IMR-90 (cell line): ENCODE results near the gene TENM4. TPM values are rescaled to one million over a fixed set of nuclear protein-coding genes. Genes with fewer than 3 reads are reported as not detected.

ENCODE experiments used
- ATAC-seq: fragments of 200-7000 bp; cut with Tn5 transposase; 2 replicates; pipeline ENCODE4 v1.9.1; 2020; ENCODE audit warnings: low read depth, mild to moderate bottlenecking, moderate library complexity
- BruUV-seq: library from RNA; stranded (reverse); fragments of 400-500 nt; replicated peaks from 2 replicates; lab custom pipeline; 2021; lab: Mats Ljungman, UMichigan
- CTCF ChIA-PET: fragments of 300-600 bp; formaldehyde crosslinking; extraction: SDS; loops from one replicate; lab custom pipeline; 2021; ENCODE audit warnings: antibody characterized with exemption; lab: Yijun Ruan, JAX
- POLR2A ChIA-PET: fragments of 300-600 bp; sonication (Branson Sonifier 250); formaldehyde crosslinking; loops from one replicate; lab custom pipeline; 2022; ENCODE audit warnings: antibody characterized with exemption; ENCODE audit not compliant: unreplicated experiment; lab: Charles Lee
- DNase-seq: peaks from one replicate; pipeline ENCODE4 v3.0.0; 2013
- H2AFZ ChIP-seq: replicated peaks from 2 replicates; pipeline ENCODE3; 2013; ENCODE audit warnings: low read length, mild to moderate bottlenecking; ENCODE audit not compliant: poor library complexity
- H2AK5ac ChIP-seq: 2 replicates; pipeline ENCODE4 v1.6.1; 2013; ENCODE audit warnings: low read depth, low read length, inconsistent platforms
- H2AK9ac ChIP-seq: replicated peaks from 2 replicates; pipeline ENCODE3; 2013; ENCODE audit warnings: mild to moderate bottlenecking, low read depth, low read length, moderate library complexity; ENCODE audit not compliant: poor library complexity
- H2BK120ac ChIP-seq: 2 replicates; pipeline ENCODE4 v1.6.1; 2013; ENCODE audit warnings: low read depth, low read length, inconsistent platforms
- H2BK15ac ChIP-seq: 3 replicates; pipeline ENCODE4 v1.6.1; 2013; ENCODE audit warnings: low read depth, low read length, inconsistent platforms
- H2BK20ac ChIP-seq: 2 replicates; pipeline ENCODE4 v1.6.1; 2013; ENCODE audit warnings: low read depth, mild to moderate bottlenecking, inconsistent platforms, low read length, moderate library complexity
- H2BK5ac ChIP-seq: 2 replicates; pipeline ENCODE4 v1.6.1; 2013; ENCODE audit warnings: mild to moderate bottlenecking, low read depth, low read length, inconsistent platforms; ENCODE audit not compliant: poor library complexity, severe bottlenecking
- H3K14ac ChIP-seq: replicated peaks from 2 replicates; pipeline ENCODE4 v1.6.1; 2013; ENCODE audit warnings: low read depth, low read length, inconsistent platforms
- H3K18ac ChIP-seq: 2 replicates; pipeline ENCODE4 v1.6.1; 2013; ENCODE audit warnings: low read depth, low read length, control low read depth
- H3K23ac ChIP-seq: 2 replicates; pipeline ENCODE4 v1.6.1; 2013; ENCODE audit warnings: low read depth, low read length, inconsistent platforms
- H3K27ac ChIP-seq: 2 replicates; pipeline ENCODE4 v1.5.1; 2013; ENCODE audit warnings: mild to moderate bottlenecking, control low read depth, low read length; ENCODE audit not compliant: insufficient read depth
- H3K27me3 ChIP-seq: 2 replicates; pipeline ENCODE4 v1.6.1; 2013; ENCODE audit warnings: low read length; ENCODE audit not compliant: control insufficient read depth, insufficient read depth
- H3K36me3 ChIP-seq: 2 replicates; pipeline ENCODE4 v1.6.1; 2013; ENCODE audit warnings: low read length, mixed read lengths; ENCODE audit not compliant: control insufficient read depth, insufficient read depth
- H3K4ac ChIP-seq: 2 replicates; pipeline ENCODE4 v1.6.1; 2013; ENCODE audit warnings: low read depth, low read length, inconsistent platforms
- H3K4me1 ChIP-seq: 2 replicates; pipeline ENCODE4 v1.6.1; 2013; ENCODE audit warnings: low read length, mixed read lengths; ENCODE audit not compliant: control insufficient read depth, insufficient read depth
- H3K4me2 ChIP-seq: 2 replicates; pipeline ENCODE4 v1.6.1; 2013; ENCODE audit warnings: low read depth, mild to moderate bottlenecking, control low read depth, low read length, moderate library complexity
- H3K4me3 ChIP-seq: 2 replicates; pipeline ENCODE4 v1.5.1; 2013; ENCODE audit warnings: low read depth, mild to moderate bottlenecking, control low read depth, low read length, moderate library complexity; ENCODE audit not compliant: insufficient read depth
- H3K56ac ChIP-seq: 2 replicates; pipeline ENCODE4 v1.6.1; 2013; ENCODE audit warnings: low read length, inconsistent platforms; ENCODE audit not compliant: insufficient read depth; ENCODE audit errors: extremely low read depth
- H3K79me1 ChIP-seq, 2 experiments: 2 replicates each; pipeline ENCODE4 v1.6.1; 2013; ENCODE audit warnings: low read length in 2 of 2, inconsistent platforms in 1 of 2, low read depth in 1 of 2
- H3K9ac ChIP-seq: 2 replicates; pipeline ENCODE4 v1.6.1; 2013; ENCODE audit warnings: low read depth, low read length, control low read depth
- H3K9me1 ChIP-seq: 2 replicates; pipeline ENCODE4 v1.6.1; 2013; ENCODE audit warnings: low read length, inconsistent platforms; ENCODE audit not compliant: insufficient read depth
- H3K9me3 ChIP-seq: 2 replicates; pipeline ENCODE4 v1.6.1; 2013; ENCODE audit warnings: low read length; ENCODE audit not compliant: control insufficient read depth, insufficient read depth
- H4K20me1 ChIP-seq: 2 replicates; pipeline ENCODE4 v1.6.1; 2013; ENCODE audit warnings: low read length, inconsistent platforms; ENCODE audit not compliant: insufficient read depth
- H4K5ac ChIP-seq: 2 replicates; pipeline ENCODE4 v1.6.1; 2013; ENCODE audit warnings: mild to moderate bottlenecking, low read depth, low read length, control low read depth
- H4K8ac ChIP-seq, 2 experiments: 2 replicates each; pipeline ENCODE4 v1.6.1; 2013; ENCODE audit warnings: low read depth in 2 of 2, low read length in 2 of 2, control low read depth in 1 of 2, inconsistent platforms in 1 of 2
- H4K91ac ChIP-seq: 2 replicates; pipeline ENCODE4 v1.6.1; 2013; ENCODE audit warnings: low read depth, low read length, inconsistent platforms; ENCODE audit not compliant: insufficient read depth
- BHLHE40 ChIP-seq: fragments of 150-350 bp; IDR thresholded peaks from 2 replicates; pipeline ENCODE4 v1.6.1; 2016; ENCODE audit warnings: mild to moderate bottlenecking, low read depth, low read length
- CEBPB ChIP-seq: IDR thresholded peaks from 2 replicates; pipeline ENCODE4 v1.6.1; 2012; ENCODE audit warnings: low read depth, low read length, improper control_type of control experiment
- CHD1 ChIP-seq: IDR thresholded peaks from 2 replicates; pipeline ENCODE4 v1.6.1; 2012; ENCODE audit warnings: low read depth, low read length, improper control_type of control experiment
- FOS ChIP-seq: fragments of 150-350 bp; IDR thresholded peaks from 2 replicates; pipeline ENCODE4 v1.6.1; 2016; ENCODE audit warnings: low read depth, low read length
- MAFK ChIP-seq: IDR thresholded peaks from 2 replicates; pipeline ENCODE4 v1.6.1; 2012; ENCODE audit warnings: low read depth, low read length, improper control_type of control experiment
- MAZ ChIP-seq: IDR thresholded peaks from 2 replicates; pipeline ENCODE4 v1.6.1; 2012; ENCODE audit warnings: low read depth, mild to moderate bottlenecking, low read length, improper control_type of control experiment, moderate library complexity, borderline replicate concordance
- NFE2L2 ChIP-seq: fragments of 150-350 bp; IDR thresholded peaks from 2 replicates; pipeline ENCODE4 v1.6.1; 2016; ENCODE audit warnings: low read depth, mild to moderate bottlenecking, low read length
- POLR2A ChIP-seq: IDR thresholded peaks from 2 replicates; pipeline ENCODE4 v1.6.1; 2012; ENCODE audit warnings: mild to moderate bottlenecking, low read depth, low read length
- RAD21 ChIP-seq: IDR thresholded peaks from 2 replicates; pipeline ENCODE4 v1.6.1; 2012; ENCODE audit warnings: low read length, improper control_type of control experiment
- RCOR1 ChIP-seq: IDR thresholded peaks from 2 replicates; pipeline ENCODE4 v1.6.1; 2012; ENCODE audit warnings: mild to moderate bottlenecking, low read length, improper control_type of control experiment; ENCODE audit not compliant: insufficient replicate concordance
- RFX5 ChIP-seq: IDR thresholded peaks from 2 replicates; pipeline ENCODE4 v1.8.0; 2012; ENCODE audit warnings: low read depth, mild to moderate bottlenecking, low read length, moderate library complexity
- SMC3 ChIP-seq: fragments of 150-350 bp; IDR thresholded peaks from 2 replicates; pipeline ENCODE4 v1.6.1; 2016; ENCODE audit warnings: low read depth, mild to moderate bottlenecking, antibody characterized with exemption, low read length, moderate library complexity
- WGBS, 2 experiments: methylation state at CpG; one replicate each; pipeline versions ENCODE4 v1.1.5 to v1.1.7; 2013; ENCODE audit warnings: missing lambda C conversion rate in 2 of 2; ENCODE audit not compliant: insufficient read length in 1 of 2; ENCODE audit errors: extremely low coverage in 2 of 2; 5-methylcytosine and 5-hydroxymethylcytosine counted together
- dilution Hi-C: fragments of 300-500 bp; cut with HindIII; formaldehyde crosslinking; loops from one replicate; pipeline ENCODE4 v1.14.3; 2018; ENCODE audit warnings: low sequenced_read_pairs; ENCODE audit not compliant: unreplicated experiment
- in situ Hi-C: fragments of 300-500 bp; cut with MboI; formaldehyde crosslinking; loops from 3 replicates; pipeline ENCODE4 v1.14.3; 2019; ENCODE audit warnings: low sequenced_read_pairs, inconsistent platforms, mixed read lengths
- intact Hi-C: fragments of 100-400 bp; cut with micrococcal nuclease; formaldehyde crosslinking; loops from 2 replicates; pipeline ENCODE4 v1.10.0; 2022
- polyA plus RNA-seq, 3 experiments: library from polyadenylated mRNA; depleted of rRNA; stranded (reverse); fragments of >200 nt; gene quantifications; 2 replicates each; pipeline ENCODE4 v1.2.3, GENCODE V29; 2012; ENCODE audit warnings: low replicate concordance in 1 of 3
- total RNA-seq: library from RNA; depleted of rRNA; stranded (reverse); fragments of >200 nt; gene quantifications from 2 replicates; pipeline ENCODE4 v1.2.3, GENCODE V29; 2012
- TF ChIP-seq, protein P1 (sequence below): fragments of 150-350 bp; IDR thresholded peaks from 2 replicates; pipeline ENCODE4 v1.6.1; 2017; ENCODE audit warnings: mild to moderate bottlenecking, antibody characterized with exemption, low read length, low read depth
- TF ChIP-seq, protein P2 (sequence below): conservative IDR thresholded peaks from 2 replicates; pipeline ENCODE4 v1.5.1; 2012; ENCODE audit warnings: mild to moderate bottlenecking, low read depth, low read length, improper control_type of control experiment

The TENM4 gene
- total and polyA plus RNA-seq, 2 of the 4 experiments (the other 2 are of a cell fraction) = 7.4 to 9.0 TPM

DNA sequence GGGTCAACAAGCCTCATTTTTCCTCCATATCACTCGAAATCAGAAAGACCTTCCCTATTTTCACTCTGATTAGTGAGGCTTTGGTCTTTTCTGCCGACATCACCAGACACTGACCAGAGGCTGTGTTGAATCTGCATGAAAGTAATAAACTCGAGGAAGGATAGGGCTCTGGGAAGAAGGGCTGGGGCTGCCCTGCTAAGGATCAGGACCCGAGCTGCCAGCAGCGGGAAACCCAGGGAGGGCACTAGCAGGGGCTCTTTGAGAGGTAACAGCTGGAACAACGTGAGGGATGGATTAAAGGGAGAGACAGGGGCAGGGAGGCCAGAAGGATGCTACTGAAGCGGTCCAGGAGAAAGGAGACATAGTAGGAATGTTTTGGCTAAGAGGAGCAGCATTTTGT is 488.7 kb downstream of the TENM4 start:
- Histone ChIP-seq H4K20me1 (no peaks in the 10 kb centered on the region), H2BK120ac (no peak overlapping the region), H3K4me1 (peaks cover 9% of the 10 kb centered on the region; the same call in 1 of the 2 replicates), H2BK5ac (no peak overlapping the region), H4K5ac (no peak overlapping the region), H3K14ac (no peak overlapping the region), H3K4me2 (no peak overlapping the region), H3K18ac (no peak overlapping the region), H2BK15ac (no peak overlapping the region), H4K8ac (no peak overlapping the region), H3K9me3 (no peaks in the 10 kb centered on the region), H3K27ac (no peak overlapping the region), H3K4me3 (no peak overlapping the region), H2AK5ac (no peak overlapping the region), H3K23ac (no peak overlapping the region), H3K79me1 (no peaks in the 10 kb centered on the region), H3K9me1 (peaks cover 3% of the 10 kb centered on the region; the same call in 1 of the 2 replicates), H3K36me3 (no peaks in the 10 kb centered on the region), H3K27me3 (no peaks in the 10 kb centered on the region), H4K91ac (no peak overlapping the region), H3K4ac (no peak overlapping the region), H3K9ac (no peak overlapping the region), H2BK20ac (no peak overlapping the region), H3K56ac (no peak overlapping the region), H2AFZ (no peak overlapping the region), H2AK9ac (no peak overlapping the region)
- dilution Hi-C loops = no loop called here
- 80% methylated on average over 1 of the region's 7 CpGs; no CpG with 5 or more reads in 1 of the 2 experiments for WGBS, 2 experiments
- ChIA-PET POLR2A (no interaction called here), CTCF (interaction anchor here (0.7 to 0.9 kb wide), 2 partner anchors 102 to 307 kb away, joined by 3 read pairs; no protein-coding TSS in a partner anchor)
- BruUV-seq = no TSS peak
- intact Hi-C loops = no loop called here
- TF ChIP-seq MAFK (no peak), CEBPB (no peak), CHD1 (no peak), SMC3 (no peak), FOS (no peak), NFE2L2 (no peak), RAD21 (no peak), RFX5 (no peak), RCOR1 (no peak), POLR2A (no peak), BHLHE40 (no peak), MAZ (no peak)
- TF ChIP-seq, protein P1, sequence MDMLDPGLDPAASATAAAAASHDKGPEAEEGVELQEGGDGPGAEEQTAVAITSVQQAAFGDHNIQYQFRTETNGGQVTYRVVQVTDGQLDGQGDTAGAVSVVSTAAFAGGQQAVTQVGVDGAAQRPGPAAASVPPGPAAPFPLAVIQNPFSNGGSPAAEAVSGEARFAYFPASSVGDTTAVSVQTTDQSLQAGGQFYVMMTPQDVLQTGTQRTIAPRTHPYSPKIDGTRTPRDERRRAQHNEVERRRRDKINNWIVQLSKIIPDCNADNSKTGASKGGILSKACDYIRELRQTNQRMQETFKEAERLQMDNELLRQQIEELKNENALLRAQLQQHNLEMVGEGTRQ = no peak
- TF ChIP-seq, protein P2, sequence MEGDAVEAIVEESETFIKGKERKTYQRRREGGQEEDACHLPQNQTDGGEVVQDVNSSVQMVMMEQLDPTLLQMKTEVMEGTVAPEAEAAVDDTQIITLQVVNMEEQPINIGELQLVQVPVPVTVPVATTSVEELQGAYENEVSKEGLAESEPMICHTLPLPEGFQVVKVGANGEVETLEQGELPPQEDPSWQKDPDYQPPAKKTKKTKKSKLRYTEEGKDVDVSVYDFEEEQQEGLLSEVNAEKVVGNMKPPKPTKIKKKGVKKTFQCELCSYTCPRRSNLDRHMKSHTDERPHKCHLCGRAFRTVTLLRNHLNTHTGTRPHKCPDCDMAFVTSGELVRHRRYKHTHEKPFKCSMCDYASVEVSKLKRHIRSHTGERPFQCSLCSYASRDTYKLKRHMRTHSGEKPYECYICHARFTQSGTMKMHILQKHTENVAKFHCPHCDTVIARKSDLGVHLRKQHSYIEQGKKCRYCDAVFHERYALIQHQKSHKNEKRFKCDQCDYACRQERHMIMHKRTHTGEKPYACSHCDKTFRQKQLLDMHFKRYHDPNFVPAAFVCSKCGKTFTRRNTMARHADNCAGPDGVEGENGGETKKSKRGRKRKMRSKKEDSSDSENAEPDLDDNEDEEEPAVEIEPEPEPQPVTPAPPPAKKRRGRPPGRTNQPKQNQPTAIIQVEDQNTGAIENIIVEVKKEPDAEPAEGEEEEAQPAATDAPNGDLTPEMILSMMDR = no peak
- DNase-seq (no peak), ATAC-seq (no peak)
- in situ Hi-C loops = no loop called here
